B cell (primary cell): ENCODE data around the gene DIPK1A. TPM values are rescaled to one million over a fixed set of nuclear protein-coding genes. Genes with fewer than 3 reads are reported as not detected.

ENCODE experiments used
- ATAC-seq: fragments of 200-7000 bp; cut with Tn5 transposase; one replicate; pipeline ENCODE4 v1.10.0; 2021; ENCODE audit warnings: low read depth, mild to moderate bottlenecking, moderate number of reproducible peaks, moderate library complexity
- CTCF ChIA-PET: fragments of 350-600 bp; sonication (Branson Sonifier 250); formaldehyde crosslinking; loops from one replicate; lab custom pipeline; 2021; ENCODE audit warnings: antibody characterized with exemption, inconsistent platforms; lab: Charles Lee
- POLR2A ChIA-PET: fragments of 350-600 bp; sonication (Branson Sonifier 250); formaldehyde crosslinking; loops from one replicate; lab custom pipeline; 2021; ENCODE audit warnings: antibody characterized with exemption; lab: Charles Lee
- DNase-seq: peaks from one replicate; pipeline ENCODE4 v3.0.0; 2013
- H2AFZ ChIP-seq: 2 replicates; pipeline ENCODE4 v1.6.1; 2012; ENCODE audit warnings: mild to moderate bottlenecking, low read depth, low read length; ENCODE audit not compliant: insufficient read depth, poor library complexity, severe bottlenecking
- H3K27ac ChIP-seq, 2 donors: 1 replicate in 1 of 2; 2 replicates in 1 of 2; pipeline ENCODE4 v1.5.1; 2012 to 2013; ENCODE audit warnings: low read length in 2 of 2, mild to moderate bottlenecking in 2 of 2, moderate library complexity in 1 of 2
- H3K27me3 ChIP-seq, 4 experiments: fragments of 200-600 bp in 1 of 4; sonication (generic) in 1 of 4; replicated peaks in 1 of 4; 1 replicate in 2 of 4; 2 replicates in 2 of 4; pipeline versions ENCODE4 v1.6.1 to v1.7.0; 2013 to 2016; ENCODE audit warnings: low read length in 3 of 4, mild to moderate bottlenecking in 2 of 4, mixed read lengths in 1 of 4, moderate library complexity in 1 of 4; ENCODE audit not compliant: insufficient read depth in 4 of 4, control insufficient read depth in 3 of 4; ENCODE audit errors: control extremely low read depth in 1 of 4
- H3K36me3 ChIP-seq, 2 experiments: replicated peaks in 1 of 2; 1 replicate in 1 of 2; 2 replicates in 1 of 2; pipeline versions ENCODE4 v1.6.1 to v1.7.1; 2013; ENCODE audit warnings: low read length in 1 of 2; ENCODE audit not compliant: insufficient read depth in 2 of 2, control insufficient read depth in 1 of 2; ENCODE audit errors: control extremely low read depth in 1 of 2, extremely low read depth in 1 of 2
- H3K4me1 ChIP-seq, 2 donors: fragments of 200-600 bp in 1 of 2; sonication (generic) in 1 of 2; 1 replicate in 1 of 2; 2 replicates in 1 of 2; pipeline versions ENCODE4 v1.5.1 to v1.6.1; 2013 to 2017; ENCODE audit warnings: low read length in 2 of 2; ENCODE audit not compliant: control insufficient read depth in 2 of 2, insufficient read depth in 2 of 2
- H3K4me2 ChIP-seq: replicated peaks from 2 replicates; pipeline ENCODE3; 2012; ENCODE audit warnings: mild to moderate bottlenecking, low read depth, low read length; ENCODE audit not compliant: poor library complexity, severe bottlenecking
- H3K4me3 ChIP-seq, 5 experiments: fragments of 200-600 bp in 1 of 5; sonication (generic) in 1 of 5; 1 replicate in 3 of 5; 2 replicates in 2 of 5; pipeline versions ENCODE4 v1.5.1 to v1.7.0; 2011 to 2016; ENCODE audit warnings: low read length in 4 of 5, mild to moderate bottlenecking in 4 of 5, low read depth in 2 of 5, control low read depth in 1 of 5, moderate library complexity in 1 of 5; ENCODE audit not compliant: insufficient read depth in 1 of 5; ENCODE audit errors: control extremely low read depth in 1 of 5, extremely low read depth in 1 of 5
- H3K79me2 ChIP-seq: fragments of 200-600 bp; sonication (generic); one replicate; pipeline ENCODE4 v1.6.0; 2016; ENCODE audit warnings: low read length; ENCODE audit not compliant: control insufficient read depth, insufficient read depth
- H3K9ac ChIP-seq: fragments of 200-600 bp; sonication (generic); 2 replicates; pipeline ENCODE4 v1.6.1; 2017; ENCODE audit warnings: mild to moderate bottlenecking, low read length, moderate library complexity
- H3K9me3 ChIP-seq, 3 donors: one replicate each; pipeline versions ENCODE4 v1.6.1 to v1.7.1; 2013; ENCODE audit warnings: low read length in 2 of 3; ENCODE audit not compliant: control insufficient read depth in 2 of 3, insufficient read depth in 1 of 3; ENCODE audit errors: control extremely low read depth in 1 of 3
- H4K20me1 ChIP-seq: 2 replicates; pipeline ENCODE4 v1.6.0; 2012; ENCODE audit warnings: mild to moderate bottlenecking, low read length; ENCODE audit not compliant: insufficient read depth, control insufficient read depth, poor library complexity, severe bottlenecking
- H3K27ac Mint-ChIP-seq: one replicate; pipeline ENCODE4 v1.8.0; 2021; ENCODE audit warnings: mixed read lengths
- H3K27me3 Mint-ChIP-seq: one replicate; pipeline ENCODE4 v1.8.0; 2021; ENCODE audit warnings: mixed read lengths
- H3K4me1 Mint-ChIP-seq: one replicate; pipeline ENCODE4 v1.8.0; 2021; ENCODE audit warnings: mixed read lengths
- H3K4me3 Mint-ChIP-seq: one replicate; pipeline ENCODE4 v1.8.0; 2021; ENCODE audit warnings: mixed read lengths
- H3K9me3 Mint-ChIP-seq: one replicate; pipeline ENCODE4 v1.8.0; 2022; ENCODE audit warnings: mixed read lengths; ENCODE audit not compliant: insufficient read depth
- CTCF ChIP-seq: fragments of 200-600 bp; IDR thresholded peaks from one replicate; pipeline ENCODE4 v1.8.0; 2022; ENCODE audit warnings: antibody characterized with exemption, mild to moderate bottlenecking
- EZH2 ChIP-seq: IDR thresholded peaks from 2 replicates; pipeline ENCODE4 v1.6.1; 2012; ENCODE audit warnings: borderline replicate concordance, low read depth, mild to moderate bottlenecking, moderate library complexity, low read length; ENCODE audit not compliant: insufficient read depth, poor library complexity, severe bottlenecking
- WGBS: methylation state at CpG from one replicate; pipeline ENCODE4 v1.1.5; 2013; ENCODE audit warnings: missing lambda C conversion rate; ENCODE audit not compliant: insufficient coverage; 5-methylcytosine and 5-hydroxymethylcytosine counted together
- intact Hi-C: fragments of 100-400 bp; cut with micrococcal nuclease; formaldehyde crosslinking; loops from one replicate; pipeline ENCODE4 v1.10.0; 2022
- polyA plus RNA-seq: library from polyadenylated mRNA; depleted of rRNA; stranded (reverse); fragments of >200 nt; gene quantifications from 2 replicates; pipeline ENCODE4 v1.2.3, GENCODE V29; 2012
- total RNA-seq, 2 donors: library from RNA; stranded (reverse); fragments of 120-200 nt in 1 of 2; gene quantifications; 1 replicate in 1 of 2; 2 replicates in 1 of 2; pipeline versions ENCODE4 v1.2.3 to v1.2.4, GENCODE V29; 2013 to 2022

DIPK1A gene
- total and polyA plus RNA-seq, 2 donors (not counting 1 experiment from before 2014, with no cell fraction given) = 10.7 to 22.7 TPM

- H3K27ac Mint-ChIP-seq = no peak overlapping the region
- H3K27ac ChIP-seq = no peak overlapping the region
- H3K36me3 ChIP-seq = no peaks in the 10 kb centered on the region
- intact Hi-C loops = loop anchor here (5.0 to 10.0 kb wide), 3 partner anchors 217 to 882 kb away; partner anchors contain the start of genes CCDC18, DR1 and TMED5
- no peak for TF ChIP-seq EZH2
- TF ChIP-seq CTCF = no peak
- peaks cover 31% of the 10 kb centered on the region for H3K79me2 ChIP-seq
- H3K4me3 ChIP-seq = no peak overlapping the region
- POLR2A ChIA-PET = interaction anchor here (1.2 to 1.8 kb wide), 2 partner anchors 10 to 16 kb away, joined by 6 to 10 read pairs; no protein-coding TSS in a partner anchor
- H3K9me3 ChIP-seq = no peaks in the 10 kb centered on the region
- H4K20me1 ChIP-seq = no peaks in the 10 kb centered on the region
- H3K9me3 Mint-ChIP-seq = no peaks in the 10 kb centered on the region
- 29% methylated on average over 3 of the region's 3 CpGs for WGBS
- no peak overlapping the region for H3K9ac ChIP-seq
- CTCF ChIA-PET = interaction anchor here (11.1 to 11.9 kb wide), 3 partner anchors 8 to 107 kb away, joined by 94 to 295 read pairs (median 174); no protein-coding TSS in a partner anchor
- H3K4me2 ChIP-seq = no peak overlapping the region
- no peak for DNase-seq
- H3K4me1 Mint-ChIP-seq = peaks cover 23% of the 10 kb centered on the region
- H3K27me3 ChIP-seq = no peaks in the 10 kb centered on the region
- peak overlapping the region; percentile 15 for H2AFZ ChIP-seq
- no peak overlapping the region for H3K4me3 Mint-ChIP-seq
- H3K4me1 ChIP-seq = peaks cover 46% of the 10 kb centered on the region in 2 donors
- no peak for ATAC-seq
- no peaks in the 10 kb centered on the region for H3K27me3 Mint-ChIP-seq
Observed at GRCh38 chr1:92964998-92965397, 3.7 kb upstream of the DIPK1A start.

- DNase-seq = no peak
- H3K4me1 Mint-ChIP-seq = peaks cover 21% of the 10 kb centered on the region
- no peak overlapping the region for H3K27ac Mint-ChIP-seq
- no peak overlapping the region for H3K4me2 ChIP-seq
- no peak overlapping the region for H3K27ac ChIP-seq
- TF ChIP-seq EZH2 (no peak), CTCF (no peak)
- peaks cover 42 to 53% of the 10 kb centered on the region in 2 donors for H3K4me1 ChIP-seq
- H3K27me3 ChIP-seq = no peaks in the 10 kb centered on the region
- no peak overlapping the region for H3K4me3 Mint-ChIP-seq
- no peak overlapping the region for H3K4me3 ChIP-seq
- no peaks in the 10 kb centered on the region for H3K27me3 Mint-ChIP-seq
- ChIA-PET CTCF (interaction anchor here (0.8 to 11.2 kb wide), 7 partner anchors 9 to 109 kb away, joined by 3 to 295 read pairs (median 37); no protein-coding TSS in a partner anchor), POLR2A (interaction anchor here (1.2 to 1.8 kb wide), 2 partner anchors 11 to 17 kb away, joined by 6 to 10 read pairs; no protein-coding TSS in a partner anchor)
- H4K20me1 ChIP-seq = no peaks in the 10 kb centered on the region
- no peak overlapping the region for H3K9ac ChIP-seq
- no peaks in the 10 kb centered on the region for H3K9me3 ChIP-seq
- no peaks in the 10 kb centered on the region for H3K36me3 ChIP-seq
- intact Hi-C loops = loop anchor here (5.0 to 10.0 kb wide), 3 partner anchors 218 to 883 kb away; partner anchors contain the start of genes CCDC18, DR1 and TMED5
- no peak overlapping the region for H2AFZ ChIP-seq
- ATAC-seq = no peak
- H3K9me3 Mint-ChIP-seq = no peaks in the 10 kb centered on the region
- H3K79me2 ChIP-seq = peaks cover 38% of the 10 kb centered on the region
Observed at GRCh38 chr1:92964316-92964715, 3.1 kb upstream of the DIPK1A start.
